Duodenal mucosa (tissue), 2 donors: ENCODE measurements around the gene CCDC188.
"Not testable (repeated sequence)": the region's sequence is repeated elsewhere in the genome, so short reads cannot be mapped to it uniquely, and the experiment has no call there.

ENCODE experiments used
- H3K27ac ChIP-seq: one replicate; pipeline ENCODE4 v1.7.0; 2013; ENCODE audit warnings: low read depth, low read length
- H3K27me3 ChIP-seq, 2 donors: one replicate each; pipeline ENCODE4 v1.7.0; 2013; ENCODE audit warnings: low read length in 2 of 2, control low read depth in 1 of 2; ENCODE audit not compliant: insufficient read depth in 2 of 2, control insufficient read depth in 1 of 2
- H3K36me3 ChIP-seq, 2 donors: one replicate each; pipeline ENCODE4 v1.7.0; 2013; ENCODE audit warnings: low read length in 2 of 2, control low read depth in 1 of 2; ENCODE audit not compliant: insufficient read depth in 2 of 2, control insufficient read depth in 1 of 2
- H3K4me1 ChIP-seq, 2 donors: one replicate each; pipeline ENCODE4 v1.7.0; 2013; ENCODE audit warnings: low read length in 2 of 2, control low read depth in 1 of 2; ENCODE audit not compliant: insufficient read depth in 2 of 2, control insufficient read depth in 1 of 2
- H3K4me3 ChIP-seq, 2 donors: one replicate each; pipeline ENCODE4 v1.7.0; 2013; ENCODE audit warnings: low read length in 2 of 2, low read depth in 1 of 2
- H3K9ac ChIP-seq, 2 donors: one replicate each; pipeline ENCODE4 v1.7.0; 2013; ENCODE audit warnings: low read length in 2 of 2, low read depth in 1 of 2
- H3K9me3 ChIP-seq, 2 donors: one replicate each; pipeline ENCODE4 v1.7.0; 2013; ENCODE audit warnings: low read length in 2 of 2, control low read depth in 1 of 2; ENCODE audit not compliant: control insufficient read depth in 1 of 2

The CCDC188 gene

GRCh38 chr22:20170170-20170569 lies 19.3 kb upstream of the CCDC188 start:
- Histone ChIP-seq H3K36me3 (no peaks in the 10 kb centered on the region), H3K9ac (no peak overlapping the region), H3K4me3 (no peak overlapping the region), H3K27ac (no peak overlapping the region), H3K9me3 (no peaks in the 10 kb centered on the region), H3K27me3 (no peaks in the 10 kb centered on the region), H3K4me1 (no peaks in the 10 kb centered on the region)

- Histone ChIP-seq H3K4me3 (no peak overlapping the region), H3K27ac (no peak overlapping the region), H3K4me1 (no peaks in the 10 kb centered on the region), H3K9me3 (no peaks in the 10 kb centered on the region), H3K27me3 (no peaks in the 10 kb centered on the region), H3K9ac (no peak overlapping the region), H3K36me3 (no peaks in the 10 kb centered on the region)
Measured at GRCh38 chr22:20169253-20169822, 18.5 kb upstream of the CCDC188 start.

- Histone ChIP-seq H3K36me3 (no peaks in the 10 kb centered on the region), H3K9ac (no peak overlapping the region), H3K4me3 (no peak overlapping the region), H3K27ac (no peak overlapping the region), H3K27me3 (no peaks in the 10 kb centered on the region), H3K4me1 (no peaks in the 10 kb centered on the region), H3K9me3 (no peaks in the 10 kb centered on the region)
Measured at GRCh38 chr22:20167643-20168322, 16.9 kb upstream of the CCDC188 start.

- Histone ChIP-seq H3K9me3 (no peaks in the 10 kb centered on the region), H3K9ac (no peak overlapping the region), H3K36me3 (no peaks in the 10 kb centered on the region), H3K27me3 (no peaks in the 10 kb centered on the region), H3K4me1 (no peaks in the 10 kb centered on the region), H3K4me3 (no peak overlapping the region), H3K27ac (no peak overlapping the region)
Measured at GRCh38 chr22:20166703-20167102, 15.8 kb upstream of the CCDC188 start.

- no peak overlapping the region for H3K4me3 ChIP-seq
- no peaks in the 10 kb centered on the region for H3K27me3 ChIP-seq
- no peak overlapping the region for H3K27ac ChIP-seq
- no peaks in the 10 kb centered on the region for H3K36me3 ChIP-seq
- no peak overlapping the region for H3K9ac ChIP-seq
- H3K9me3 ChIP-seq, result no peaks in the 10 kb centered on the region
- no peaks in the 10 kb centered on the region for H3K4me1 ChIP-seq
Measured at GRCh38 chr22:20165913-20166312, 15.1 kb upstream of the CCDC188 start.

- no peak overlapping the region for H3K4me3 ChIP-seq
Measured at GRCh38 chr22:20165421-20165820, 14.6 kb upstream of the CCDC188 start.

GRCh38 chr22:20164863-20165262 lies 14.0 kb upstream of the CCDC188 start:
- no peak overlapping the region for H3K4me3 ChIP-seq

More at GRCh38 chr22:20165421-20165820, 14.6 kb upstream of the CCDC188 start:
- H3K27me3 ChIP-seq, result no peaks in the 10 kb centered on the region
- no peak overlapping the region for H3K9ac ChIP-seq
- H3K36me3 ChIP-seq, result no peaks in the 10 kb centered on the region
- H3K9me3 ChIP-seq, result no peaks in the 10 kb centered on the region
- H3K27ac ChIP-seq, result no peak overlapping the region
- no peaks in the 10 kb centered on the region for H3K4me1 ChIP-seq

GRCh38 chr22:20160041-20160440 lies 9.2 kb upstream of the CCDC188 start:
- no peaks in the 10 kb centered on the region for H3K27me3 ChIP-seq
- no peak overlapping the region for H3K9ac ChIP-seq
- no peaks in the 10 kb centered on the region for H3K36me3 ChIP-seq
- H3K4me3 ChIP-seq, result no peak overlapping the region
- no peak overlapping the region for H3K27ac ChIP-seq
- H3K9me3 ChIP-seq, result no peaks in the 10 kb centered on the region
- H3K4me1 ChIP-seq, result no peaks in the 10 kb centered on the region

More at GRCh38 chr22:20164863-20165262, 14.0 kb upstream of the CCDC188 start:
- H3K36me3 ChIP-seq, result no peaks in the 10 kb centered on the region
- H3K9me3 ChIP-seq, result no peaks in the 10 kb centered on the region
- no peaks in the 10 kb centered on the region for H3K4me1 ChIP-seq
- no peak overlapping the region for H3K27ac ChIP-seq
- H3K27me3 ChIP-seq, result no peaks in the 10 kb centered on the region
- H3K9ac ChIP-seq, result no peak overlapping the region

GRCh38 chr22:20159531-20159930 lies 8.7 kb upstream of the CCDC188 start:
- not testable (repeated sequence) for H3K9me3 ChIP-seq, H3K36me3 ChIP-seq, H3K27me3 ChIP-seq, H3K27ac ChIP-seq, H3K4me3 ChIP-seq, H3K9ac ChIP-seq, H3K4me1 ChIP-seq

GRCh38 chr22:20159076-20159475 lies 8.2 kb upstream of the CCDC188 start:
- Histone ChIP-seq H3K27ac (no peak overlapping the region), H3K9ac (no peak overlapping the region), H3K9me3 (no peaks in the 10 kb centered on the region), H3K4me3 (no peak overlapping the region), H3K27me3 (no peaks in the 10 kb centered on the region), H3K36me3 (no peaks in the 10 kb centered on the region), H3K4me1 (no peaks in the 10 kb centered on the region)
